Anterior cingulate cortex (tissue), 58 donors: ENCODE measurements around the gene EPHA8.

Experiments
- DNase-seq, 58 donors: peaks; one replicate each; lab custom pipeline; 2025; lab: John Stamatoyannopoulos, UW

Gene EPHA8

GRCh38 chr1:22534951-22535350 is 28.3 kb upstream of the EPHA8 start:
- no peak for DNase-seq

- DNase-seq: no peak
These were observed 27.9 kb upstream of the EPHA8 start for GRCh38 chr1:22535399-22535798.

GRCh38 chr1:22536506-22536905 is 26.8 kb upstream of the EPHA8 start:
- peak in 3 of 58 donors; percentile 9 to 30 (median 18) for DNase-seq

DNA sequence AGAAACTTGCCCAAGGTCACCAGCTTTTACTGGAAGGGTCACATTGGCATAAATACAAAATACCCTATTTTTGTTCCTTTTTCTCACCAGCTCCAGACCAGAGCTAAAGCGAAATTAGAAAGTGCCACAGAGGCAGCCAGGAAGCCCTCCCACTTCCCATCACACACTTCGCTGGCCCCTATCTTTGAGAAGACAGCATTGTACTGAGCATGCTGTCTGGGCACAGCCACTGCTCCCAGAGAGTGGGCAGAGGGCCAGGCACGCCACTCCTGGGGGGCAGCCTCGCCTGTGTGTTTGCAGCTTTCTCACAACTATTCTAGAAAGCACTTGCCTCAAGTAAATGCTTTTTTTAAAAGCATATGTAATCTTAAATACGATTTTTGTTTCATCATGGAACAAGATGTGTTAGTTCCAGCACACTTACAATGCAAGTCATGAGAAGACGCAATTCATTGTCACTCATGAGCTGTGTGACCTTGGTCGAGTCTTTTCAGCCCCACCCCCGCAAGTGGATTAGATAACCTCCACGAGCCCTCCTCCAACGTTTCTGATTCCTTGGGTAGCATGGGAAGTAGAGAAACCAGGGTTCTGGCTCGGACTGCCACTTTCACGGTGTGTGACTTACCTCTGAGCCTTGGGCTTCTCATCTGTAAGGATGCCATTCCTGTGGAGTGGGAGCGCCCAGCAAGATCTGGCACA is 25.7 kb upstream of the EPHA8 start:
- DNase-seq: peak in 30 of 58 donors; percentile 3 to 76 (median 22)

DNA sequence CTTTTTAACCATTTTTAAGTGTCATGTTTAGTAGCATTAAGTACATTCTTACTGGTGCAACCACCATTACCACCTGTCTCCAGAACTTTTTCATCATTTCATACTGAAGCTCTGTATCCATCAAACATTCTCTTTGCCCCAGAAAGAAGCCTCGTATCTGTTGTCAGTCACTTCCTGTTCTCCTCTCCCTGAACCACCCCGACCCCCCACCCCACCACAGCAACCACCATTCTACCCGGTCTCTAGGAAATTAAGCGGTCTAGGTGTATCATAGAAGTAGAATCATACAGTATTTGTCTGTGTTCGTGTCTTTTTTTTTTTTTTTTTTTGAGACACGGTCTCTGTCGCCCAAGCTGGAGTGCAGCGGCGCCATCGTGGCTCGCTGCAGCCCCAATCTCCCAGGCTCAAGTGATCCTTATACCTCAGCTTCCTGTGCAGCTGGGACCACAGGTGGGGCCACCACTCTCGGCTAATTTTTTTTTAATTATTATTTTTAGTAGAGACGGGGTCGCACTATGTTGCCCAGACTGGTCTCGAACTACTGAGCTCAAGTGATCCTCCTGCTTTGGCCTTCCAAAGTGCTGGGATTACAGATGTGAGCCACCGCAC is 23.7 kb upstream of the EPHA8 start:
- no peak for DNase-seq

GRCh38 chr1:22540337-22540736 is 23.0 kb upstream of the EPHA8 start:
- DNase-seq: no peak

- DNase-seq: no peak
These were observed 20.4 kb upstream of the EPHA8 start for GRCh38 chr1:22542886-22543285.

GRCh38 chr1:22543679-22544078 is 19.6 kb upstream of the EPHA8 start:
- DNase-seq: no peak

GRCh38 chr1:22544606-22545005 is 18.7 kb upstream of the EPHA8 start:
- DNase-seq: no peak

- peak in 1 of 58 donors; percentile 9 for DNase-seq
These were observed 18.1 kb upstream of the EPHA8 start for GRCh38 chr1:22545141-22545540.

DNA sequence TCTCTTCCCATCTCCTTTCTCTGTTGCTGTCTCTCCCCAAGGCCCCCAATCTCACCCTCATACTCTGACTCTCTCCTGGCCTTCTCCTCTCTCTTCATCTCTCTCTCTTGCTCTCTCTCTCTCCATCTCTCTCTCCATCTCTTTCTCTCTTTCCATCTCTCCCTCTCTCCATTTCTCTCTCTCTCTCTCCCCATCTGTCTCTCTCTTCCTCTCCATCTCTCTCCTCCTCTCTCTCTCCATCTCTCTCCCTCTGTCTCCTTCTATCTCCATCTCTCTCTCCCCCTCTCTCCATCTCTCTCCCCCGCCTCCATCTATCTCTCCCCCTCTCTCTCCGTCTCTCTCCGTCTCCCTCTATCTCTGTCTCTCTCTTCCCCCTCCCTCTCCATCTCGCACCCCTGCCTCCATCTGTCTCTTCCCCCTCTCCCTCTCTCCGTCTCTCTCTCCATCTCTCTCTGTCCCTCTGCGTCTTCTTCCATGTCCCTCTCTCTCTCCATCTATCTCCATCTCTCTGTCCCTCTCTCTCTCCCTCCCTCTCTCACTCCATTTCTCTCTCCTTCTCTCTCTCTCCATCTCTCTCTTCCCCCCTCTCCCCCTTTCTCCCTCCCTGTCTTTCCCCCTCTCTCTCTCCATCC is 16.0 kb upstream of the EPHA8 start:
- DNase-seq: no peak

DNA sequence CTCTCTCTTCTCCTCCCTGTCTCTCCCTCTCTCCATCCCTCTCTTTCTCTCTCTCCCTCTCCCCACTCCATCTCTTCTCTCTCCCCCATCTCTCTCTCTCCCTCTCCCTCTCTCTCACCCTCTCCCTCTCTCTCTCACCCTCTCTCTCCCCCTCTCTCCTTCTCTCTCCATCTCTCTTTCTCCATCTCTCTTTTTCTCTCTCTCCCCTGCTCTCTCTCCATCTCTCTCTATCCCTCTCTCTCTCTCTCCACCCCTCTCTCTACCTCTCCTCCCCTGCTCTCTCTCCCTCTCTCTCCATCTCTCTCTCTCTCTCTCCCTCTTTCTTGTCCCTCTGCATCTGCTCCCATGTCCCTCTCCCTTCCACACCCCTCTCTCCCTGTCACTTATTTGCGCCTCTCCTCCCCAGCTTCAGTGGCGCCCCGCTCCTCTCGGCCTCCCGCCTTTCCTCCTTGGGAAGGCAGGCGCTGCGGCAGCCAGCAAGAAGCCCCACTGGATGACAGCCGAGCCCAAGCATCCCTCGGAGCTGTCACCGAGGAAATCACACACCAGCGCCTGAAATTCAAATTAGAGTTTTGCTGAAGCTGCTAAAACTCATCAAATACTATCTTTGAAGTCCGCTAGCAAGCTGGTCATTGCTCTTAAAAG is 15.3 kb upstream of the EPHA8 start:
- DNase-seq: no peak

DNA sequence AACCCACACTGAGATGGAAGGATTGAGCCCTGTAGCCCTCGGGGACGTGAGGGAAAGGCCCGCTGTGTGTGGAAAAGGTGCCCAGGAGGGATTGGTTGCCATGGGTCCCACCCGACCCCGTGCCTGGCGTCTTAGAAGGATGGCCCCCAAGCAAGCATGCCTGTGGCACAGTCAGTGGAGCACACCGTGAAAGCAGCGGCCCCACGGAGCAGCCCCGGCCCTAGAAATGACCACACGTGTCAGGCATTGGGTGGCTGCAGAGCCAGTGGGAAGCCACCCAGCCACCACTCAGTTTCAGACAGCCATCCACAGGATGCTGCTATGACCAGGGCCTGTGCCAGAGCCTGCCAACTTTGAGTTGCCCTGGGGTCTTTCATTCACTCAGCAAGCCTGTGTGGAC is 13.3 kb upstream of the EPHA8 start:
- DNase-seq: no peak

GRCh38 chr1:22551591-22551990 is 11.7 kb upstream of the EPHA8 start:
- no peak for DNase-seq

- no peak for DNase-seq
These were observed 11.3 kb upstream of the EPHA8 start for GRCh38 chr1:22552021-22552420.

DNA sequence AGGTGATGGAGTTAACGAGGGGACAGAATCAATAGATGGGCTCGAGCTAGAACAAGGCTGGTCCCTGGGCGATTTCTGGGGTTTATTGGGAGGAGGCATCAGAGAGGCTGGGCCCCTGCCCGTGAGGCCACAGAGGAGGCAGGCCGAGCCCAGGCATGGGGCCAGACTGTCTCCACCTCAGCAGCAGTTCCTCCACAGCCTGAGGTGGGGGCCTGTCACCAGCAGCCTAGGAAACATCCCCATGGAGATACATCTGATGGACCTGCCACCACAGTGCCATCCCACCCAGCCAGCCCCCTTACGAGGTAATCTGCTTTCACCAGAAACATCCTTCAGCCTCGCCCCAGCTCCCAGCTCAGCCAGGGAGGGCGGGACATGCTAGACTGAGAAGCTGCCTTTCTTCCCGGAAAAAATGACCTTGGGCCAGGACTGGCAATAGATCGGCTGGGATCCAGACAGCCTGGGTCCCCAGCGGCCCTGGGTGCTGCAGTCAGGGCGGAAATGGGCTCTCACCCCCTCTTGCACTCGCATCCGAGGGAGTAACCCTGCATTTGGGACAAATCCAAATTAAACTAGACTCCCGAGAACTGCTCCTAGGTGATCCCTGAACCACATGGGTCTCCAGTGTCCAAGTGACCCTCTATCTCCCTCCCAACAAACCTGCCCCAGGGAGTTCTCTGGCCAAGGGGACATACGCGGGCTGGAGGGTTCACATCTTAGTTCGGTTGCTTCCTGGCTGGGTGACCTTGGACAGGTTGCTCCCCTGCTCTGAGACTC is 10.0 kb upstream of the EPHA8 start:
- no peak for DNase-seq

DNA sequence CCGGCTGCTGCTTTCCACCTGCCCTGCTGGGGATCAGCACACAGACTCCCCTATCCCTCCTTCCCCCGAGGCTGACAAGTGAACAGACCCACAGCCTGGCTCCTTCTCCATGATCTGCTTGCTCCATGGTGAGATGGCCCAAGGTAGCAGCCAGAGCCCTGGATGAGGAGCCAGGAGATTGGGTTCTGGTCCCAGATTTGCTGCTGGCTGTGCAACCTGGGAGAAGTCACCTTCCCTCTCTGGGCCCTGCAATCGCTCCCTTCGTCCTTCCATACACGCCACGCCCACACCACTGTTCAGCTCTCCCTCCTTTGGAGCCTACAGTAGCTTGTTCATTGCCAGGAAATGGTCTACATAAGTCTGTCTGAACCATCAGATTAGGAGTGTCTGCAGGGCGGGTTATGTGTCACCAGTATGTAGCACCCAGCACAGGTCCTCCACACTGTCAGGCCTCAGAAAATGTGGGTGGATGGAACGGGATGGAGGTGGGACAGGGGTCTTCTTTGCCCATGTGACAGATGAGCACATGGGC is 9.2 kb upstream of the EPHA8 start:
- DNase-seq: no peak

GRCh38 chr1:22555371-22555656 is 8.0 kb upstream of the EPHA8 start:
- DNase-seq: no peak

GRCh38 chr1:22556391-22557104 is 6.7 kb upstream of the EPHA8 start:
- DNase-seq: no peak

- DNase-seq: no peak
These were observed 5.8 kb upstream of the EPHA8 start for GRCh38 chr1:22557341-22557950.
